Bronchial epithelial cell (primary cell): Measurements from ENCODE around the gene BABAM2. TPM values are rescaled to one million over a fixed set of nuclear protein-coding genes. Genes with fewer than 3 reads are reported as not detected.
A peak's percentile ranks its signal among the peaks of the same experiment; 100 is the strongest.

Experiments used
- DNase-seq: peaks from one replicate; pipeline ENCODE4 v3.0.0-alpha.2; 2010; ENCODE audit warnings: low read depth
- FAIRE-seq: peaks from 2 replicates; lab custom pipeline; 2011; peaks lifted over from hg19 to GRCh38; lab: Jason Lieb, UNC
- H3K27me3 ChIP-seq: 2 replicates; pipeline ENCODE4 v1.5.1; 2011; ENCODE audit warnings: low read length; ENCODE audit not compliant: control insufficient read depth, insufficient read depth
- H3K36me3 ChIP-seq: 2 replicates; pipeline ENCODE4 v1.5.1; 2011; ENCODE audit warnings: low read length; ENCODE audit not compliant: control insufficient read depth, insufficient read depth
- H3K4me3 ChIP-seq: 2 replicates; pipeline ENCODE4 v1.5.1; 2011; ENCODE audit warnings: mild to moderate bottlenecking, low read depth, low read length, control low read depth
- total RNA-seq: library from RNA; depleted of rRNA; stranded (reverse); fragments of >200 nt; gene quantifications from 2 replicates; pipeline ENCODE4 v1.2.1, GENCODE V29; 2014
- TF ChIP-seq, protein P1 (sequence below): IDR thresholded peaks from 2 replicates; pipeline ENCODE4 v1.5.1; 2011; ENCODE audit warnings: mild to moderate bottlenecking, moderate library complexity, low read length, control low read depth, inconsistent platforms; ENCODE audit not compliant: insufficient read depth, severe bottlenecking

BABAM2 gene
- total RNA-seq, 1 donor from 2014 or later = 8.4 TPM

DNA sequence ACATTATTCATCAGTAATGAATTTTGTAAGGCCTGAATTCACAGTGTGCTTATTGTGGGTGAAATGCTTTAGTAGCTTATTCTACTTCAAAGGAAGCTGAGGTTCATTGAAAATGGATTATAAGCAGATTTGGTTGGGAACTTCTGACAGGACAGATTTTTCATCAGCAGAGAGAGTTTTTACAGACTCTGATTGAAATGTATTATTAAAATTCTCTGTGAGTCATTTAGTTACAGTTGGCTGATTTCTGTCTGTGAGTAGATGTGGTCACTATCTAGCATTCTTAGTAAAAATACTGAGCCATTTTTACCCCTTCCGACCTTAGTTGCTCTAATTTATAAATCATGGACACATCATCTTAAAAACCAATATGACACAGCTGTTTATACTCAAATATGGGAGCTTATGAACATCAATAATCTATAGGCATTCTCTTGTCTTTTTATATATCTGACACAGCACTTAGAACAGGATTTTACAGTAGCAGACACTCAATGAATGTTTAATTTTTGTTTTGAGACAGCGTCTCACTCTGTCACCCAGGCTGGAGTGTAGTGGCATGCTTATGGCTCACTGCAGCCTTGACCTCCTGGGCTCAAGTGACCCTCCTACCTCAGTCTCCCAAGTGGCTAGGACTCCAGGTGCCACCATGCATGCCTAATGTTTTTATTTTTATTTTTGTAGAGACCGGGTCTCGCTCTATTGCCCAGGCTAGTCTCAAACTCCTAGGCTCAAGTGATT, 239.6 kb downstream of the BABAM2 start:
- no peaks in the 10 kb centered on the region for H3K27me3 ChIP-seq

DNA sequence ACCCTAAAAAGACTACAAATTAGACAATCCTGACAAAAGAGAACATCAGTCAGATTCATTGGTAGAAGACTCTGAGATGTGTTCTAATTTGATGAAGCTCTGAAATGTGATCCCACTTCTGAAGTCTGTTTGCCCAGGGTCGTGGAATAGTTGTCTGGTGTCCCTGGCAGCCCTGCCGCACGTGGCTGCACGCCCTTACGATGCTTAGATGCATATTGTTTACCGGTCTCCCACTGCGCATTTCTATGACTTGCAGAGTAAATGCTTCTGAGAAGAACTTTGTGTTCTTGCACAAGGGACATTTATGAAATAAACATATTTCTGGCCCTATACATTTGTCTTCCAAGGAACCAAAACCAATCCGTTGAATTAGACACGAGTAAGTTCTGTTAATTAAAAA, 243.2 kb downstream of the BABAM2 start:
- no peak for DNase-seq
- Histone ChIP-seq H3K36me3 (no peaks in the 10 kb centered on the region), H3K27me3 (no peaks in the 10 kb centered on the region), H3K4me3 (no peak overlapping the region)
- TF ChIP-seq, protein P1, sequence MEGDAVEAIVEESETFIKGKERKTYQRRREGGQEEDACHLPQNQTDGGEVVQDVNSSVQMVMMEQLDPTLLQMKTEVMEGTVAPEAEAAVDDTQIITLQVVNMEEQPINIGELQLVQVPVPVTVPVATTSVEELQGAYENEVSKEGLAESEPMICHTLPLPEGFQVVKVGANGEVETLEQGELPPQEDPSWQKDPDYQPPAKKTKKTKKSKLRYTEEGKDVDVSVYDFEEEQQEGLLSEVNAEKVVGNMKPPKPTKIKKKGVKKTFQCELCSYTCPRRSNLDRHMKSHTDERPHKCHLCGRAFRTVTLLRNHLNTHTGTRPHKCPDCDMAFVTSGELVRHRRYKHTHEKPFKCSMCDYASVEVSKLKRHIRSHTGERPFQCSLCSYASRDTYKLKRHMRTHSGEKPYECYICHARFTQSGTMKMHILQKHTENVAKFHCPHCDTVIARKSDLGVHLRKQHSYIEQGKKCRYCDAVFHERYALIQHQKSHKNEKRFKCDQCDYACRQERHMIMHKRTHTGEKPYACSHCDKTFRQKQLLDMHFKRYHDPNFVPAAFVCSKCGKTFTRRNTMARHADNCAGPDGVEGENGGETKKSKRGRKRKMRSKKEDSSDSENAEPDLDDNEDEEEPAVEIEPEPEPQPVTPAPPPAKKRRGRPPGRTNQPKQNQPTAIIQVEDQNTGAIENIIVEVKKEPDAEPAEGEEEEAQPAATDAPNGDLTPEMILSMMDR = no peak
- no peak for FAIRE-seq

More for the DNA sequence above, 239.6 kb downstream of the BABAM2 start:
- DNase-seq (no peak), FAIRE-seq (no peak)
- TF ChIP-seq, protein P1 = no peak
- Histone ChIP-seq H3K36me3 (no peaks in the 10 kb centered on the region), H3K4me3 (no peak overlapping the region)

DNA sequence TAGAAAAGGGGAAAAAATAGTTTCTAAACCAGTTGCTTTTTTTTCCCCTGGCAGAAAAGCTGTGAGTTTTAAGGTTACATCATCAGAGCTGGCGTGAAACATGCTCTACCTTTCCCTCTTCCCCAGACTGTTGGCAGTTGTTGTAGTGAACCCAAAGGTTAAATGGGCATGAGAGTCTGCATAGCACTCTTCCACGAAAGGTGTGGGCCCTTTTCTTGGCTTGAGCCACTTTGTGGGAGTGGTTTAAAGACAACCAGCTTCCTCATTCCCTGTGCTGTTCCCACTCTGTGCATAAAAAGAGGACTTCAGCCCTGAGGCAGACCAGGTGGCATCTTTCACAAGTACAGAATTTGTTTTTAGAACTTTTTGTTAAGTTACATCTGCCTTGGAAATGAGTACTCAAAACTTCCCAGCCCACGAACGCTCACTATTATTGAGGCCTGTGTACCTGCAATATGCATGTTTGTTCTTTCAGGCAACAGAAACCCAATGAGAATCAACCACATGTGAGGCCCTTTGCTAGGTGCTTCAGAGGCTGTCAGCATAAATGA, 243.8 kb downstream of the BABAM2 start:
- TF ChIP-seq, protein P1 = no peak
- DNase-seq = peak; percentile 50
- Histone ChIP-seq H3K36me3 (no peaks in the 10 kb centered on the region), H3K4me3 (no peak overlapping the region), H3K27me3 (no peaks in the 10 kb centered on the region)
- FAIRE-seq = peak; percentile 81

DNA sequence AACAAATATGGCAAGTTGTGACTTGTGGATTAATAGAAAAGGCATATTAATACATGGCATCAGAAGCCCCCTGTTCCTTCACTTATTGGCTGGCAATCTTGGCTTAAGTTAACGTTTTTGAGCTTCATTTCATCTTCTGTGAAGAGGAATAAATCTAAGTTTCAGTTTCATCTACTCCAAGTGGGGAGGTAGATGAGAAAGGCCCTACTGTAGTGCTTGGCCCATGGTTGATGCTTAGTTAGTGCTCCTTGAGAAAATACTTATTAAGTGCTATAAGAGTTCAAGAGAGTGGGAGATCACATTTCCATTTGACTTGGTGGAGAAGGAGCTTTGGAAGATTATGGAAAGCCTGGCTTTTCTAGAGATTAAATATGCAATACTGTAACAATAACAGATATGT, 244.3 kb downstream of the BABAM2 start:
- H3K4me3 ChIP-seq = no peak overlapping the region
- H3K36me3 ChIP-seq = no peaks in the 10 kb centered on the region
- FAIRE-seq (no peak), DNase-seq (no peak)
- TF ChIP-seq, protein P1 = no peak
- H3K27me3 ChIP-seq = no peaks in the 10 kb centered on the region

DNA sequence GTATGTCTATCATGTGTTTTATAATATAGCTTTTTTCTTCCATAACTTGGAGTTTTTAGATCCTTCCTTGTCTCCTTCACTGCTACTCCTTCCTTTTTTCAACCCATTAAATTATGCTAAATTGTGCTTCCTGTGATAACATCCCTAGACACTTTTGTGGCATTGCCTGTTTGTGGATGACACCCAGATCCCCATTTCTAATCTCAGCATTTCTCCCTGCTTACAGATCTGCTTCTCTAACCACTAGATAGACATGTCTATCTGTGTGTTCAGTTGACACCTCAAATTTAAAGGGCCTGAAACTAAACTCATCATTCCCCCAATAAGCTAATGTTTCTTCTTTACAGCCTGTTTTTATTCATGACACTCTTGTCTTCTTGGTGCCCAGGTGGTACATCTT, 244.8 kb downstream of the BABAM2 start:
- TF ChIP-seq, protein P1 = no peak
- Histone ChIP-seq H3K4me3 (no peak overlapping the region), H3K27me3 (no peaks in the 10 kb centered on the region), H3K36me3 (no peaks in the 10 kb centered on the region)
- no peak for FAIRE-seq
- DNase-seq = no peak
